A549 (cell line): ENCODE data around the gene AADACL3.

Experiments used
- CEBPB ChIP-seq, 2 experiments: fragments of >200 bp in 1 of 2; sonication (Bioruptor Twin) in 1 of 2; formaldehyde crosslinking in 1 of 2; IDR thresholded peaks; 2 replicates each; pipeline ENCODE4 v1.6.1; 2012 to 2016
- CTCF ChIP-seq: fragments of >200 bp; sonication (Bioruptor Twin); formaldehyde crosslinking; IDR thresholded peaks from 3 replicates; pipeline ENCODE4 v1.5.1; 2016
- POLR2A ChIP-seq: IDR thresholded peaks from 2 replicates; pipeline ENCODE4 v1.6.1; 2012; ENCODE audit warnings: mild to moderate bottlenecking, low read length
- RAD21 ChIP-seq, 2 experiments: fragments of >200 bp in 1 of 2; sonication (Bioruptor Twin) in 1 of 2; formaldehyde crosslinking in 1 of 2; IDR thresholded peaks in 1 of 2; conservative IDR thresholded peaks in 1 of 2; 2 replicates in 1 of 2; 3 replicates in 1 of 2; pipeline ENCODE4 v1.6.1; 2012 to 2018; ENCODE audit warnings: inconsistent platforms in 1 of 2
- RCOR1 ChIP-seq: fragments of 150-350 bp; IDR thresholded peaks from 2 replicates; pipeline ENCODE4 v1.6.1; 2014; ENCODE audit warnings: antibody characterized with exemption, low read length, low read depth
- RFX5 ChIP-seq: fragments of 450-650 bp; IDR thresholded peaks from 2 replicates; pipeline ENCODE4 v1.7.1; 2014; ENCODE audit warnings: antibody characterized with exemption, mild to moderate bottlenecking, moderate library complexity
- TP53 ChIP-seq: fragments of 250-450 bp; sonication (Bioruptor Pico); IDR thresholded peaks from 2 replicates; pipeline ENCODE4 v1.5.0; 2021; ENCODE audit warnings: mild to moderate bottlenecking, moderate library complexity

DNA sequence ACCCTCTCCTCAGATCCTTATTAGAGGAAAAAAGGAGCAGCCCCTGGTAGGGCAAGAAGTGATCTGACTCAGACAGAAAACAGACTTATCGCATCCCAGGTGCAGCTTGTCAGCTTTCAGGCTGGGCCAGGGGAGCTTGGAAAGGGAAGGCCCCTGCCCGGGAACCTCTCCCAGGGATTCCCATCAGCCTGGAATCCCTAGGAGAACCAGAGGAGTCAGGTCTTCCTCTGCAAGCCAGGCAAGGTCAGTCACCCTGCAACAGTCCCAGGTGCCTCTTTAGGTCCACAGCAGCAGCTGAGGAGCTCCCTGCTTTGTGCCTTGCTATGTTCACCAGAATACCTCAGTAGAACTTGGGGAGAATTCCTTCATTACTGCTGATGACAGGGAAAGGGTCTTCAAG is 54.7 kb downstream of the AADACL3 start:
- TF ChIP-seq TP53 (CRISPR knock-in tag): no peak
- TF ChIP-seq RFX5: no peak
- no peak for TF ChIP-seq CTCF
- TF ChIP-seq CEBPB (IDR thresholded peaks at IDR 0.05): no peak
- TF ChIP-seq RAD21 (conservative IDR thresholded peaks at IDR 0.05 in 1 of 2, IDR thresholded peaks at IDR 0.05 in 1 of 2): no peak
- no peak for TF ChIP-seq RCOR1
- no peak for TF ChIP-seq POLR2A
